Pancreas (tissue), 10 donors: ENCODE data around the gene SELENOO. TPM values are rescaled to one million over a fixed set of nuclear protein-coding genes. Genes with fewer than 3 reads are reported as not detected.

Experiments
- ATAC-seq, 4 donors: fragments of 200-7000 bp; cut with Tn5 transposase; one replicate each; pipeline versions ENCODE4 v1.8.0 to v1.9.1; 2020; ENCODE audit warnings: mild to moderate bottlenecking in 4 of 4, moderate library complexity in 4 of 4
- DNase-seq, 6 donors: peaks; one replicate each; pipeline ENCODE4 v3.0.0-alpha.2; 2020
- FAIRE-seq: peaks from 2 replicates; lab custom pipeline; 2012; peaks lifted over from hg19 to GRCh38; lab: Jason Lieb, UNC
- H3K27ac ChIP-seq, 4 donors: fragments of 200-600 bp; sonication (generic); 1 replicate in 3 of 4; 2 replicates in 1 of 4; pipeline versions ENCODE4 v1.5.0 to v1.8.0; 2020
- H3K27me3 ChIP-seq, 4 donors: fragments of 200-600 bp; one replicate each; pipeline ENCODE4 v1.8.0; 2021
- H3K36me3 ChIP-seq, 3 donors: fragments of 200-600 bp; sonication (generic) in 1 of 3; one replicate each; pipeline versions ENCODE4 v1.5.0 to v1.8.0; 2020 to 2021
- H3K4me1 ChIP-seq, 3 donors: fragments of 200-600 bp; one replicate each; pipeline ENCODE4 v1.8.0; 2021
- H3K4me3 ChIP-seq, 4 donors: fragments of 200-600 bp; sonication (generic) in 2 of 4; one replicate each; pipeline versions ENCODE4 v1.5.0 to v1.8.0; 2020 to 2021
- H3K9me3 ChIP-seq, 4 donors: fragments of 200-600 bp; one replicate each; pipeline ENCODE4 v1.8.0; 2021
- WGBS, 2 donors: extraction: QIAGEN DNeasy Blood & Tissue Kit; methylation state at CpG; one replicate each; pipeline ENCODE4 v1.1.7; 2013; 5-methylcytosine and 5-hydroxymethylcytosine counted together
- intact Hi-C, 3 donors: fragments of 100-400 bp; cut with DNase I; formaldehyde crosslinking; loops; one replicate each; pipeline versions ENCODE4 v1.11.1 to v1.14.2; 2022
- polyA plus RNA-seq, 2 donors: library from polyadenylated mRNA; stranded (reverse); fragments of 200-250 nt; gene quantifications; one replicate each; pipeline ENCODE4 v1.2.3, GENCODE V29; 2013
- total RNA-seq, 6 donors: library from RNA; stranded (reverse); fragmentation: NEBNext Ultra II Directional in 4 of 6; extraction: Animal tissue kit (Norgen Biotek cat#: 25700) in 4 of 6; gene quantifications; one replicate each; pipeline versions ENCODE4 v1.2.1 to v1.2.4, GENCODE V29; 2021 to 2023
- TF ChIP-seq, protein P1 (sequence below), 4 donors: fragments of 200-600 bp; sonication (generic) in 3 of 4; IDR thresholded peaks; one replicate each; pipeline versions ENCODE4 v1.5.0 to v1.8.0; 2021; ENCODE audit warnings: antibody characterized with exemption in 4 of 4
- donor health status: healthy with polysubstance abuse.
- donor health status: DM: no; HTN: no; CAD: no; lungs with moderate emphysema.
- donor health status: DM: no; HTN: no; CAD: no.
- donor health status: control.
- donor health status: control.
- donor health status: Bipolar disorder and iron deficiency.
- donor health status: DM: yes; HTN: yes; CAD: no.
- donor health status: DM: no; HTN: no; CAD: no.
- donor health status: DM: no; HTN: no; CAD: no.
- donor health status: DM: yes; HTN: yes; CAD: no.

SELENOO gene
- total and polyA plus RNA-seq, 8 donors: 11.6 to 79.8 (median 14.3) TPM

DNA sequence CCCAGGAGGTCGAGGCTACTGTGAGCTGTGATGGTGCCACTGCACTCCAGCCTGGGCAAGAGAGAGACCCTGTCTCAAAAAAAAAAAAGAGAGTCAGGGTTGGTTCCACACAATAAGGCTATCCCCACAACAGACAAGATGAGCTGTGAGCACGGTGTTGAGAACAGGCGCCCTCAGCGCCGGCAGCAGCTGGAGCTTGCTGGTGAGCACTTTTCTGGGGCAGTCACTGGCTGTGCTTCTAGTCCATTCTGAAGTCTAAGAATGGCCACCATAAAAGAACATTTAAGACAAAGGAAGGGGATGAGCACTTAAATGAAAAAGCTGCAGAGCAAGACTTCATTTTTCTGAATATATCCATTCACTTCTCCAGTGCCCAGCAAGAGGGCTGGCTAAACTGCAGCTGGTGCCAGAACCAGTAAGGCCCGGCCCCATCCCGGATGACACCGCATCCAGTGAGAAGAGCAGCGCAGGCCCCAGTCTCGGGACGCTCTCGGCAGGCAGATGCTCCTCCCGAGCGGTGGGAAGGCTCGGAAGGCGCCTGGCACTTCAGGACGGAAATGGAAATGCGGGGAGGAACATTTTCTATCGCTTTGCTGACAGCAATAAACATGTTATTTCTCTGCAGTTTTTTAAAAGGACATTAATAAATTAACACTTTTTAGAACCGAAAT, 31.8 kb downstream of the SELENOO start:
- no peak overlapping the region for H3K27ac ChIP-seq
- H3K36me3 ChIP-seq: peaks cover 0 to 4% (median 0%) of the 10 kb centered on the region in 3 donors
- H3K4me3 ChIP-seq: no peak overlapping the region
- DNase-seq (peak in 1 of 6 donors; percentile 8), ATAC-seq (no peak), FAIRE-seq (no peak)
- H3K4me1 ChIP-seq: no peaks in the 10 kb centered on the region
- intact Hi-C loops: no loop called here
- TF ChIP-seq, protein P1, sequence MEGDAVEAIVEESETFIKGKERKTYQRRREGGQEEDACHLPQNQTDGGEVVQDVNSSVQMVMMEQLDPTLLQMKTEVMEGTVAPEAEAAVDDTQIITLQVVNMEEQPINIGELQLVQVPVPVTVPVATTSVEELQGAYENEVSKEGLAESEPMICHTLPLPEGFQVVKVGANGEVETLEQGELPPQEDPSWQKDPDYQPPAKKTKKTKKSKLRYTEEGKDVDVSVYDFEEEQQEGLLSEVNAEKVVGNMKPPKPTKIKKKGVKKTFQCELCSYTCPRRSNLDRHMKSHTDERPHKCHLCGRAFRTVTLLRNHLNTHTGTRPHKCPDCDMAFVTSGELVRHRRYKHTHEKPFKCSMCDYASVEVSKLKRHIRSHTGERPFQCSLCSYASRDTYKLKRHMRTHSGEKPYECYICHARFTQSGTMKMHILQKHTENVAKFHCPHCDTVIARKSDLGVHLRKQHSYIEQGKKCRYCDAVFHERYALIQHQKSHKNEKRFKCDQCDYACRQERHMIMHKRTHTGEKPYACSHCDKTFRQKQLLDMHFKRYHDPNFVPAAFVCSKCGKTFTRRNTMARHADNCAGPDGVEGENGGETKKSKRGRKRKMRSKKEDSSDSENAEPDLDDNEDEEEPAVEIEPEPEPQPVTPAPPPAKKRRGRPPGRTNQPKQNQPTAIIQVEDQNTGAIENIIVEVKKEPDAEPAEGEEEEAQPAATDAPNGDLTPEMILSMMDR (IDR thresholded peaks at IDR 0.05): no peak
- WGBS, 2 donors: 90 to 92% methylated on average over 20 of the region's 20 CpGs
- H3K27me3 ChIP-seq: no peaks in the 10 kb centered on the region
- H3K9me3 ChIP-seq: no peaks in the 10 kb centered on the region

DNA sequence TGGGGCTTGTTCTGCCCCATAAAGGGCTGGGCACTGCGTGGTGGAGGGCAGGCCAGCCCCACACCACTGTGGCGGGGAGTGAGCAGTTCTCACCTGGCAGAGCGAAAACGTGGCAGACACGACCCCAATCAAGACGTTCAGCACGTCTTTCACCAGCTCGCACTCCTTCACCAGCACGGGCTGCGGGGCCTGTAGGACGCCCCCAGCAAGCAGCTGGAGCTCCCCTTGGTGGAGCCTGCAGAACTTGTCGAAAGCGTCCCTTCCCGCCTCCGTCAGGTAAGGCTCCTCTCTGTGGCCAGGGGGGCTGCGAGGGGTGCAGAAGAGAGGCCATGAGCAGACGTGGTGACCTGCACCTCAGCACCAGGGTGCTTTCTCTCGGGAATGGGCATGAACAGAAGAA, 32.4 kb downstream of the SELENOO start:
- Histone ChIP-seq H3K9me3 (no peaks in the 10 kb centered on the region), H3K4me3 (no peak overlapping the region), H3K27me3 (no peaks in the 10 kb centered on the region), H3K36me3 (peaks cover 0 to 4% (median 0%) of the 10 kb centered on the region in 3 donors), H3K27ac (no peak overlapping the region), H3K4me1 (no peaks in the 10 kb centered on the region)
- TF ChIP-seq, protein P1 (IDR thresholded peaks at IDR 0.05): no peak
- 87 to 92% methylated on average over 18 of the region's 18 CpGs for WGBS, 2 donors
- FAIRE-seq (no peak), ATAC-seq (no peak), DNase-seq (peak in 2 of 6 donors; percentile 9 to 49)
- intact Hi-C loops: no loop called here

DNA sequence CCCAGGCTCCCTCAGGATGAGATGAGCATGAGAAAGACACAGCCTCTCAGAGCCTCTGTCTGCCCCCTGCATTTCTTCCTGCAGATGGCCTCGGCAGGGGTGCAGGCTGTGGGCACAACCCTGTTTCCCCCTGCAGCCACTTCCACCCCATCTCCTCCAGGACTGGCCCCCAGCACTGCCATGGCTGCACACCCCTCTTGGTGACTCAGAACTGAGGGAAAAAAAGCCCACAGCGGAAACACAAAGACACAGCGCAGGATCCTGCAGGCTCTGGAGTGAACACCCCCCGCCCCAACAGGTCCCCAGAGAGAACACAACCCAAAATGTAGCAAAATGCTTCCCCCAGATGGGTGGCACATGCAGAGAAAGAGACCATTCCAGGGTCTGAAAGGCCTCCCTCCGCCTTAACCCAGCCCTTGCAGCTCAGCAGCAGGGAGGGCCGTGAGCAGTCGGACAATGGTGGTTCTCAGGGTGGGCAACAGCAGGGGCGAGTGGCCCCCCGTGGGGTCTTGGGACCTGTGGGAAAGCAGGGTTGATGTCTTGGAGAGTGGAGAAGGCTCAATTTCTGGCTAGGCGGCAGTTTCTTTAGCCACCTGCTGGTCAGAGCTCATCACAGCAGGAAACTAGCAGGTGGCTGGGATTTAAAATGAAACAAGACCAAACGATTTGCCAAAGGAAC, 36.1 kb downstream of the SELENOO start:
- no peaks in the 10 kb centered on the region for H3K27me3 ChIP-seq
- peaks cover 0 to 9% (median 0%) of the 10 kb centered on the region in 3 donors for H3K36me3 ChIP-seq
- intact Hi-C loops: no loop called here
- DNase-seq (peak in 2 of 6 donors; percentile 15 to 55), ATAC-seq (peak in 1 of 4 donors; percentile 8), FAIRE-seq (no peak)
- H3K4me3 ChIP-seq: no peak overlapping the region
- TF ChIP-seq, protein P1 (IDR thresholded peaks at IDR 0.05): peak in 2 of 4 donors; percentile 13 to 15
- peaks cover 0 to 11% (median 6%) of the 10 kb centered on the region in 3 donors for H3K4me1 ChIP-seq
- 69 to 76% methylated on average over 11 of the region's 11 CpGs for WGBS, 2 donors
- H3K9me3 ChIP-seq: no peaks in the 10 kb centered on the region
- no peak overlapping the region for H3K27ac ChIP-seq

DNA sequence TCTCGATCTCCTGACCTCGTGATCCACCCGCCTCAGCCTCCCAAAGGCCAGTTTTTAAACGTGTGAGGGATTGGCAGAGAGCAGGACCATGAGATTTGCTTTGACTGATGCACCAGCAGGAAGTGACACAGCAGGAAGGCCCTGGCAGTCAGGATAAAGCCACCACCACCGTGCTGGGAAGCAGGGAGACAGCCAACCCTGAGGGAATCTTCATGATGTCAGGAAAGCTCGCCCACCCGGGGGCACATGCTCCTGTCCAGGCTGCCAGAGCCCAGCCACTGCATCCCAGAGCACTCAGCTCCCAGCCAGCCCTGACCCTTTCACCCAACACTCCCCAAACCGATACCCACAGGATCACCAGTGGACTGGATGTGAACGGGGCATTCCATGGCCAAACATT, 37.9 kb downstream of the SELENOO start:
- no peaks in the 10 kb centered on the region for H3K9me3 ChIP-seq
- H3K4me1 ChIP-seq: peaks cover 4 to 21% (median 11%) of the 10 kb centered on the region in 3 donors
- ATAC-seq (no peak), FAIRE-seq (no peak), DNase-seq (peak in 2 of 6 donors; percentile 26 to 51)
- intact Hi-C loops: no loop called here
- no peaks in the 10 kb centered on the region for H3K27me3 ChIP-seq
- no peak overlapping the region for H3K27ac ChIP-seq
- 86 to 90% methylated on average over 9 of the region's 9 CpGs for WGBS, 2 donors
- H3K36me3 ChIP-seq: peaks cover 0 to 6% (median 0%) of the 10 kb centered on the region in 3 donors
- no peak overlapping the region for H3K4me3 ChIP-seq
- TF ChIP-seq, protein P1 (IDR thresholded peaks at IDR 0.05): no peak
